GM12873 (cell line): ENCODE data around the gene OTOG.

Experiments
- TF ChIP-seq, protein P1 (sequence below): IDR thresholded peaks from 2 replicates; pipeline ENCODE4 v1.5.1; 2012; ENCODE audit warnings: low read depth, mild to moderate bottlenecking, moderate library complexity, low read length, control low read depth; ENCODE audit not compliant: insufficient read depth; ENCODE audit errors: missing control alignments

OTOG gene

DNA sequence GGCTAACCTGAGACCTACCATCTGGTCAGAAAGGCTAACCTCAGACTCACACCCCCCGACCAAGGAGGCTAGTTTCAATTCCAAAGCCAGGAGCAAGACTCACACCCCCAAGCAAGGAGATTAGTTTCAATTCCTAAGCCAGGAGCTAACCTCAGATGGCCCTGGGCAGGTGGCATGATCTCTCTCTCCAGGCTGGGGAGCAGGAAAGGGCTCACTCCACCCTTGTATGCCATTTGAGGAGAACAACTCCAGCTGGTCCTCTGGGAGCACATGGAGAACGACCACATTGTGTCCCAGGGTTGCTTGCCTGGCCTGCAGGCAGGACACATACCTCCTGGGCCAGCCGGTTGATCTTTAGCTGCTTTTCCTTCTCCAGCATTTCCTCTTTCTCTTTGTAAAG lies 35.5 kb upstream of the OTOG start:
- TF ChIP-seq, protein P1, sequence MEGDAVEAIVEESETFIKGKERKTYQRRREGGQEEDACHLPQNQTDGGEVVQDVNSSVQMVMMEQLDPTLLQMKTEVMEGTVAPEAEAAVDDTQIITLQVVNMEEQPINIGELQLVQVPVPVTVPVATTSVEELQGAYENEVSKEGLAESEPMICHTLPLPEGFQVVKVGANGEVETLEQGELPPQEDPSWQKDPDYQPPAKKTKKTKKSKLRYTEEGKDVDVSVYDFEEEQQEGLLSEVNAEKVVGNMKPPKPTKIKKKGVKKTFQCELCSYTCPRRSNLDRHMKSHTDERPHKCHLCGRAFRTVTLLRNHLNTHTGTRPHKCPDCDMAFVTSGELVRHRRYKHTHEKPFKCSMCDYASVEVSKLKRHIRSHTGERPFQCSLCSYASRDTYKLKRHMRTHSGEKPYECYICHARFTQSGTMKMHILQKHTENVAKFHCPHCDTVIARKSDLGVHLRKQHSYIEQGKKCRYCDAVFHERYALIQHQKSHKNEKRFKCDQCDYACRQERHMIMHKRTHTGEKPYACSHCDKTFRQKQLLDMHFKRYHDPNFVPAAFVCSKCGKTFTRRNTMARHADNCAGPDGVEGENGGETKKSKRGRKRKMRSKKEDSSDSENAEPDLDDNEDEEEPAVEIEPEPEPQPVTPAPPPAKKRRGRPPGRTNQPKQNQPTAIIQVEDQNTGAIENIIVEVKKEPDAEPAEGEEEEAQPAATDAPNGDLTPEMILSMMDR: no peak

DNA sequence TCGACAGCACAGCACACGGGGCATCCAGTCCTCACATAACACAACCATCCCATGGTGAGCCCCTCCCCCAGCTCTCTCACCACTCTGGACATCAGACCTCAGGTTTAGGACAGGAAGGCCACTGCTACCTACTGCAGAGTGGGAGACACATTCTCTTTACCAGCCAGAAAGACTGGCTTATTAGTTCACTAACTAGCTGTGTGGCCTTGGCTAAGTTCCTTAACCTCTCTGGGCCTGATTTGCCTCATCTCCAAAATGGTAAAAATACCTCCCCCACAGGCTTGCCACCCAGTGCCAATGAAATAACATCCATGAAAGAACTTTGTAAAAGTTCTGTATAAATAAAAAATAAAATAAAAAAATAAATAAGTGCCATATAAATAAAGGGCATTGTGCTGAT lies 35.0 kb upstream of the OTOG start:
- TF ChIP-seq, protein P1: no peak

- TF ChIP-seq, protein P1: no peak
These were observed 33.2 kb upstream of the OTOG start for GRCh38 chr11:17513853-17514252.

- TF ChIP-seq, protein P1: no peak
These were observed 32.6 kb upstream of the OTOG start for GRCh38 chr11:17514476-17514875.

DNA sequence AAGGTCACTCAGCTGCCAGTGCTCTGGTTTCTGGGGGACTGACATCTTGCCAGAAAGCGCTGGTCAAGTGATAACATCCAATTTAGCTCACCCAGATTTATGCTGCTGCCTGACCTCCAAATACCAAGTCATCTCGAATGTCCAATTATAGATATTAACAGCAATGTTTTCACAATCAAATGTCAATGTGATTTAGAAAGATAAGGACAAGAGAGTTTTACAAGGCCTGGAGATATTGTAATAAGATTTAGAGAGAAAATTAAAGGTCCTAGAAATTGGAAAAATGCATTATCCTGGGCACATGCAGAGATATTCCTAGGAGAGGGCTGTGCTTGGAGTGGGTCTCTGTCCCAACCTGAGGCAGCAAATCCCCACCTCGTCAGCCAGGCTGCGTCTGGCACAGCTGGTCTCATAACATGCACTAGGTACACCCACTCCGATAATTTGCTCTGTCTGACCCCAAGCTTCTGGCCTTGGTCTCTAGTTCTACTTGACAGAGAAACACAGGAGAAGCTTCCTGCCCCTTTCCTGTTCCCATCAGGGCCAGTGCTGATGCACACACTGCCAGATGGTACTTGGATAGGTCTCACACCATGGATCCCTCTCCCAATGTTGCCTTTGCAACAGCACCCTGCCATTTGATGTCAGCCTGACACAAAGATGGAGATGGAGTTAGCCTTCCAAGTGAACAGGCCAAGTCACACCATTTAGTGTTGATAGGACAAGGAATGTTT lies 31.4 kb upstream of the OTOG start:
- TF ChIP-seq, protein P1: no peak

DNA sequence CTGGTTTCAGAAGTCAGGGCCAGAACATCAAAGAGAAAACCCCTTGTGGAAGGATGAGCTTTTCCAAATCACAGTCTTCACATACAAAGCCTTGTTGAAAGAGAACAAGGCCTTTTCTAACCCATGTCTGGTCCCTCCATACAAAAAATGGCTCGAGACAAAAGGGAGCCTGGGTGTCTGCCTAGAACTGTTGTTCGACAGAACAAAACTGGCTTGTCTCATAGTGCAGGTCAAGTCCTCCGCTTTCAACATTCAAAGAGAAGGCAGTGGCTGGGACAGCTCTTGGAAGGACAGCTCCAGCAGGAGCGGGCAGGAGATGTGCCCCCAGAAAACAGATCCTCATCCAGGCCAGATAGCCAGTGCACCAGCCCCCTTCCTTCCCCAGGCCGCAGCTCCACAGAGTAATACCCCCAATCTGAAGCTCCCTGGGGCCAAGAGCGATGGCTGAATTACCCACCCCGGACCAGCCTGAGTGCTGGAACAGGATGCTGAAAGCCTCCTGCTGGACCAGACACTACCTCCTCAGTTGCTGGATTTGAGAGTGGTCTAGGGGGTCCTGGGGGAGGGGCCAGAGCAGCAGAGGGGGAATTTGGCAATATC lies 30.4 kb upstream of the OTOG start:
- TF ChIP-seq, protein P1: no peak

- TF ChIP-seq, protein P1: no peak
These were observed 29.9 kb upstream of the OTOG start for GRCh38 chr11:17517186-17517585.
